Measurements from ENCODE around the gene PTPRD.

The PTPRD gene

DNA sequence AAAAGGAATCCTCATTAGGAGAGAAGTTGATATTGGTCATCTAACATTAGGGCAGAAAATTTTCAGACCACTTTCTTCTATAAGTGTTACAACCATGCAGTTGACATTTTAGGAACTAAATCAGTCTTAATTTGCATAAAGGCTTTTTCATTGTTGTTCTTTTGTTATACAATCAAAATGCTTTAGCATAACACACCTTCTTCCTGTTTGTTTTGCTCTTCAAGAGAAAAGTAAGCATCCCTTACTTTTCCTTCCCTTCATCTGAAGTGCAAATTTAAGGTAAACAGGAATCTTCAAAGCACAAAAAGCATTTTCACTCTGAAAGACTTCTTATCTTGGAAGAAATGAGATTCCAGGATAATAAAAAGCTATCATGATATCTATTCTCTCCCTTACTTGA is 273.6 kb downstream of the PTPRD start:
- Histone ChIP-seq H3K4me1 (ENCODE audit: control insufficient read depth, low read length) (no peaks in the 10 kb centered on the region), H3K4me2 (ENCODE audit: low read length) (no peak overlapping the region), H3F3A (ENCODE audit: control insufficient read depth, insufficient read depth) (no peaks in the 10 kb centered on the region), H3K79me2 (ENCODE audit: control insufficient read depth, low read length) (no peaks in the 10 kb centered on the region), H3K4me3 (ENCODE audit: low read length) (no peak overlapping the region), H3K27ac (ENCODE audit: low read depth, low read length) (no peak overlapping the region), H3K27me3 (ENCODE audit: control insufficient read depth, low read length) (no peaks in the 10 kb centered on the region), H3K9me3 (ENCODE audit: control insufficient read depth, insufficient read depth, low read length) (no peaks in the 10 kb centered on the region), H3K36me3 (ENCODE audit: control insufficient read depth, low read length) (no peaks in the 10 kb centered on the region), H4K20me1 (ENCODE audit: control insufficient read depth, insufficient read depth, low read depth, low read length) (no peaks in the 10 kb centered on the region), H3K9me2 (replicated peaks; ENCODE audit: control insufficient read depth, low read length) (no peaks in the 10 kb centered on the region)
- TF ChIP-seq, protein P1, sequence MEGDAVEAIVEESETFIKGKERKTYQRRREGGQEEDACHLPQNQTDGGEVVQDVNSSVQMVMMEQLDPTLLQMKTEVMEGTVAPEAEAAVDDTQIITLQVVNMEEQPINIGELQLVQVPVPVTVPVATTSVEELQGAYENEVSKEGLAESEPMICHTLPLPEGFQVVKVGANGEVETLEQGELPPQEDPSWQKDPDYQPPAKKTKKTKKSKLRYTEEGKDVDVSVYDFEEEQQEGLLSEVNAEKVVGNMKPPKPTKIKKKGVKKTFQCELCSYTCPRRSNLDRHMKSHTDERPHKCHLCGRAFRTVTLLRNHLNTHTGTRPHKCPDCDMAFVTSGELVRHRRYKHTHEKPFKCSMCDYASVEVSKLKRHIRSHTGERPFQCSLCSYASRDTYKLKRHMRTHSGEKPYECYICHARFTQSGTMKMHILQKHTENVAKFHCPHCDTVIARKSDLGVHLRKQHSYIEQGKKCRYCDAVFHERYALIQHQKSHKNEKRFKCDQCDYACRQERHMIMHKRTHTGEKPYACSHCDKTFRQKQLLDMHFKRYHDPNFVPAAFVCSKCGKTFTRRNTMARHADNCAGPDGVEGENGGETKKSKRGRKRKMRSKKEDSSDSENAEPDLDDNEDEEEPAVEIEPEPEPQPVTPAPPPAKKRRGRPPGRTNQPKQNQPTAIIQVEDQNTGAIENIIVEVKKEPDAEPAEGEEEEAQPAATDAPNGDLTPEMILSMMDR (IDR thresholded peaks at IDR 0.05; ENCODE audit: low read depth, low read length, poor library complexity, severe bottlenecking) = no peak

DNA sequence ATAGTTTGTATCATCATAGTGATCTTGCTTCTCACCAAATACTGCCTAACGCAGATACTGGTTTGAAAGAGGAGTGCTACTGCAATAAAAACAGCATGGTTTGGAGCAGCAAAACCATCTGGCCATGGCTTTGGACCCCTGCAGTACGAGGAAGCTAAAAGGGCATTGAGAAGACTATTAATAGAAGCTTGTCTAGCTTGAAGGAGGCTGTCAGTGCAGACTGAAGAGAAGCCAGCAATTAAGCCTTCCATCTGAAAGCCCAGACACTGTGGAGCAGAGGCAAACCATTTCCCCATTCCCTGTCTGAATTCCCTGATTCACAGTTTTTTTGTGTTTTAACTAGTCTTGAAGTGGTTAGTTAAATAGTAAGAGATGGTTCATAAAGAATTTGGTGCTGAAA is 281.6 kb downstream of the PTPRD start:
- Histone ChIP-seq H3K27ac (ENCODE audit: low read depth, low read length) (no peak overlapping the region), H3K4me3 (ENCODE audit: low read length) (no peak overlapping the region), H3K4me2 (ENCODE audit: low read length) (no peak overlapping the region), H3K4me1 (ENCODE audit: control insufficient read depth, low read length) (no peaks in the 10 kb centered on the region), H3K27me3 (ENCODE audit: control insufficient read depth, low read length) (no peaks in the 10 kb centered on the region), H3K9me3 (ENCODE audit: control insufficient read depth, insufficient read depth, low read length) (no peaks in the 10 kb centered on the region), H3K79me2 (ENCODE audit: control insufficient read depth, low read length) (no peaks in the 10 kb centered on the region), H3K9me2 (replicated peaks; ENCODE audit: control insufficient read depth, low read length) (no peaks in the 10 kb centered on the region), H3K36me3 (ENCODE audit: control insufficient read depth, low read length) (no peaks in the 10 kb centered on the region), H4K20me1 (ENCODE audit: control insufficient read depth, insufficient read depth, low read depth, low read length) (no peaks in the 10 kb centered on the region), H3F3A (ENCODE audit: control insufficient read depth, insufficient read depth) (no peaks in the 10 kb centered on the region)
- TF ChIP-seq EZH2phosphoT487 (IDR thresholded peaks at IDR 0.05; ENCODE audit: borderline replicate concordance, low read length) = no peak
- TF ChIP-seq, protein P1 (IDR thresholded peaks at IDR 0.05; ENCODE audit: low read depth, low read length, poor library complexity, severe bottlenecking) = no peak

DNA sequence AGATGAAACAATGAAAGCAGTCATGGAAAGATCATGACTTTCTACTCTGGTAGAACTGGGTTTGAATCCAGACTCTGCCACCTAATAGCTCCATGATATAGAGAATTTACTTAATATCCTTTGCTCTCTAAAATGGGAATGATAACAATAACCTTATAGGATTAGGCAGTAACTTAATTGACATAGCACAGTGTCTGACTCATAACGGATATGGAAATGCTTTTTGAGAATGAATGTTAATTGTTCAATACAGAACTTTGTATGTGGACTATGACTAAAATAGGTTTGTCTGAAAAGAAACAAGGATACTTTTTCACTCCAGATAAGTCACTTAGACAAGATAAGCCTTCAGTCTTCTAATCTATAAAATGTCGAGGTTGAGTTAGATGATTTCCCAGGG is 330.7 kb downstream of the PTPRD start:
- Histone ChIP-seq H3K4me1 (ENCODE audit: control insufficient read depth, low read length) (no peaks in the 10 kb centered on the region), H3K27ac (ENCODE audit: low read depth, low read length) (no peak overlapping the region), H3K79me2 (ENCODE audit: control insufficient read depth, low read length) (no peaks in the 10 kb centered on the region), H3K36me3 (ENCODE audit: control insufficient read depth, low read length) (no peaks in the 10 kb centered on the region), H3K4me3 (ENCODE audit: low read length) (no peak overlapping the region), H3K27me3 (ENCODE audit: control insufficient read depth, low read length) (no peaks in the 10 kb centered on the region), H3K4me2 (ENCODE audit: low read length) (no peak overlapping the region), H3F3A (ENCODE audit: control insufficient read depth, insufficient read depth) (no peaks in the 10 kb centered on the region), H3K9me3 (ENCODE audit: control insufficient read depth, insufficient read depth, low read length) (no peaks in the 10 kb centered on the region), H4K20me1 (ENCODE audit: control insufficient read depth, insufficient read depth, low read depth, low read length) (no peaks in the 10 kb centered on the region), H3K9me2 (replicated peaks; ENCODE audit: control insufficient read depth, low read length) (no peaks in the 10 kb centered on the region)
- TF ChIP-seq, protein P1 (IDR thresholded peaks at IDR 0.05; ENCODE audit: low read depth, low read length, poor library complexity, severe bottlenecking) = no peak
- TF ChIP-seq EZH2phosphoT487 (IDR thresholded peaks at IDR 0.05; ENCODE audit: borderline replicate concordance, low read length) = no peak

DNA sequence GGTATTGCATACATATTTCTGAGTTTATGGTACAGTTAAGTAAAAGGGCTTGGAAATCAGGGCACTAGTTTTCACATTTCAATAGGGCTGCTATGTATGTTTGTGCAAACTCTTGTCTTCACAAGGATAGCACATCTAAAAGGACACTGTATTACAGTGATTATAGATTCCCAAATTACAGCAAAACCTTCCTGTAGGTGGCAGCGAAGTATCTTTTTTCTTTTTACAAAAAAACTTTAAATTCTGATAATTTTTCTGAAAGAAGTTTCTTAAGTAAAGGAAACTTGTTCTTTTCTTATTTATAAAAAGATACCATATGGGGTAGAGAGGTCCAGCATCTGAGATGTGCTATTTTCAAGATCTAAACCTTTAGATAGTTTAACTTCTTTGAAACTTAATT is 337.8 kb downstream of the PTPRD start:
- Histone ChIP-seq H3K9me3 (ENCODE audit: control insufficient read depth, insufficient read depth, low read length) (no peaks in the 10 kb centered on the region), H3K36me3 (ENCODE audit: control insufficient read depth, low read length) (no peaks in the 10 kb centered on the region), H3F3A (ENCODE audit: control insufficient read depth, insufficient read depth) (no peaks in the 10 kb centered on the region), H3K4me3 (ENCODE audit: low read length) (no peak overlapping the region), H3K4me2 (ENCODE audit: low read length) (no peak overlapping the region), H4K20me1 (ENCODE audit: control insufficient read depth, insufficient read depth, low read depth, low read length) (no peaks in the 10 kb centered on the region), H3K27me3 (ENCODE audit: control insufficient read depth, low read length) (no peaks in the 10 kb centered on the region), H3K79me2 (ENCODE audit: control insufficient read depth, low read length) (no peaks in the 10 kb centered on the region), H3K4me1 (ENCODE audit: control insufficient read depth, low read length) (no peaks in the 10 kb centered on the region), H3K9me2 (replicated peaks; ENCODE audit: control insufficient read depth, low read length) (no peaks in the 10 kb centered on the region), H3K27ac (ENCODE audit: low read depth, low read length) (no peak overlapping the region)
- TF ChIP-seq, protein P1 (IDR thresholded peaks at IDR 0.05; ENCODE audit: low read depth, low read length, poor library complexity, severe bottlenecking) = no peak
- no peak for TF ChIP-seq EZH2phosphoT487 (IDR thresholded peaks at IDR 0.05; ENCODE audit: borderline replicate concordance, low read length)

Measured in DOHH2 (cell line).